GM12891 (cell line): Measurements from ENCODE around the gene TRPV2.

Experiments
- PAX5 ChIP-seq: IDR thresholded peaks from 2 replicates; pipeline ENCODE4 v1.6.1; 2011; ENCODE audit warnings: low read length, moderate library complexity, mild to moderate bottlenecking; ENCODE audit not compliant: insufficient read depth, severe bottlenecking
- POLR2A ChIP-seq: IDR thresholded peaks from 2 replicates; pipeline ENCODE4 v1.6.1; 2011; ENCODE audit warnings: low read depth, low read length, control low read depth
- POLR2AphosphoS5 ChIP-seq: IDR thresholded peaks from 2 replicates; pipeline ENCODE4 v1.6.1; 2011; ENCODE audit warnings: low read depth, low read length, control low read depth
- SPI1 ChIP-seq: IDR thresholded peaks from 2 replicates; pipeline ENCODE4 v1.6.1; 2011; ENCODE audit warnings: low read depth, low read length, control low read depth
- TAF1 ChIP-seq: IDR thresholded peaks from 2 replicates; pipeline ENCODE4 v1.6.1; 2011; ENCODE audit warnings: low read depth, low read length, control low read depth

DNA sequence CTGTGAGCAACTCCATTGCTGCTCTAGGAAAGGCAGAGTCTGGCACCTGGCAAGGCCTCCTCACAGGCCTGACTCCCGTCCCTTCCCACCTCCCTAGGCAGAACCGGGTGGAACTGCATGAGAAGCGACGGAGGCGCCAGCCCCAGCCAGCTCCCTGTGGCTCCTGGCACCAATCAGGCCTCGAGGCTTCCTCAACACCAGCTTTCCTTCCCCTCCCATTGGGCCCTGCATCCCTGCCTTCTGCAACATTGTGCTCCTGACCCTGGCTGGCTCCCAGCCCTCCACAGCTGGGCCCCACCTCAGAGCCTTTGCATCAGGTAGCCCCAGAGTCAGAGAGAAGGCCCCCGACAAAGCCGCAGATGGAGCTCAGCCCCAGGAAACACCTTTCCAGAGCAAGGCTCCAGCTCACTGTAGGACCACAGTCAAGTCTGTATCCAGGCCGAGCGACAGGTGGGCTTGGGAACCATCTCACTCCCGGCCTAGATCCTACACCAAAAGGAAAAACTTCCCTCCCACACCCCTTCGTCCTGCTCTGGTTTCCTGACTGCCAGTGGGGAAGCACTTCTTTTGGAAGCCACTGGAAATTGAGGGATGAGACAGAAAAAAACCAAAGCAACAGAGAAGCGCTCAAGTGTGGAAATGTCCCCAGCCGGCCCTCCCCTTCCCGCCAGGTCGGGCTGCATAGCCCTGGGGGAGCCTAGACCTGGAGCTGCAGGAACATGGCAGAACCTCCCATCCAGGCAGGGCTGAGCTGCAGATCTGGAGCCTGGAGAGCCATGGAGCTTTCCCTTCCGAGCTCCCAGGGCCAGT is 45.6 kb downstream of the TRPV2 start:
- TF ChIP-seq POLR2AphosphoS5 (no peak), SPI1 (no peak), TAF1 (no peak), POLR2A (no peak), PAX5 (no peak)
